ENCODE measurements around the gene TSPYL6.

TSPYL6 gene

GRCh38 chr2:54212456-54212855, 43.6 kb downstream of the TSPYL6 start:
- Histone ChIP-seq H3K27me3 (ENCODE audit: control insufficient read depth, insufficient read depth, low read length) (no peaks in the 10 kb centered on the region), H3K9ac (ENCODE audit: low read depth, low read length) (no peak overlapping the region), H3K4me1 (ENCODE audit: control insufficient read depth, insufficient read depth, low read length) (no peaks in the 10 kb centered on the region), H3K4me3 (ENCODE audit: low read depth, low read length) (no peak overlapping the region), H3K9me3 (ENCODE audit: control insufficient read depth, insufficient read depth, low read length) (no peaks in the 10 kb centered on the region), H3K36me3 (ENCODE audit: control insufficient read depth, insufficient read depth, low read length) (no peaks in the 10 kb centered on the region)

- Histone ChIP-seq H3K9ac (ENCODE audit: low read depth, low read length) (no peak overlapping the region), H3K27me3 (ENCODE audit: control insufficient read depth, insufficient read depth, low read length) (no peaks in the 10 kb centered on the region), H3K36me3 (ENCODE audit: control insufficient read depth, insufficient read depth, low read length) (no peaks in the 10 kb centered on the region), H3K9me3 (ENCODE audit: control insufficient read depth, insufficient read depth, low read length) (no peaks in the 10 kb centered on the region), H3K4me1 (ENCODE audit: control insufficient read depth, insufficient read depth, low read length) (no peaks in the 10 kb centered on the region), H3K4me3 (ENCODE audit: low read depth, low read length) (no peak overlapping the region)
Observed at GRCh38 chr2:54209379-54209778, 46.6 kb downstream of the TSPYL6 start.

GRCh38 chr2:54208364-54209240, 47.4 kb downstream of the TSPYL6 start:
- H3K4me3 ChIP-seq (ENCODE audit: low read depth, low read length), result no peak overlapping the region
- H3K36me3 ChIP-seq (ENCODE audit: control insufficient read depth, insufficient read depth, low read length), result no peaks in the 10 kb centered on the region
- H3K4me1 ChIP-seq (ENCODE audit: control insufficient read depth, insufficient read depth, low read length), result no peaks in the 10 kb centered on the region
- H3K27me3 ChIP-seq (ENCODE audit: control insufficient read depth, insufficient read depth, low read length), result no peaks in the 10 kb centered on the region
- no peaks in the 10 kb centered on the region for H3K9me3 ChIP-seq (ENCODE audit: control insufficient read depth, insufficient read depth, low read length)
- H3K9ac ChIP-seq (ENCODE audit: low read depth, low read length), result no peak overlapping the region

GRCh38 chr2:54207666-54208195, 48.3 kb downstream of the TSPYL6 start:
- Histone ChIP-seq H3K27me3 (ENCODE audit: control insufficient read depth, insufficient read depth, low read length) (no peaks in the 10 kb centered on the region), H3K36me3 (ENCODE audit: control insufficient read depth, insufficient read depth, low read length) (no peaks in the 10 kb centered on the region), H3K4me1 (ENCODE audit: control insufficient read depth, insufficient read depth, low read length) (no peaks in the 10 kb centered on the region), H3K4me3 (ENCODE audit: low read depth, low read length) (no peak overlapping the region), H3K9ac (ENCODE audit: low read depth, low read length) (no peak overlapping the region), H3K9me3 (ENCODE audit: control insufficient read depth, insufficient read depth, low read length) (no peaks in the 10 kb centered on the region)

GRCh38 chr2:54206596-54206995, 49.4 kb downstream of the TSPYL6 start:
- H3K9me3 ChIP-seq (ENCODE audit: control insufficient read depth, insufficient read depth, low read length), result no peaks in the 10 kb centered on the region
- H3K9ac ChIP-seq (ENCODE audit: low read depth, low read length), result no peak overlapping the region
- no peaks in the 10 kb centered on the region for H3K4me1 ChIP-seq (ENCODE audit: control insufficient read depth, insufficient read depth, low read length)
- H3K36me3 ChIP-seq (ENCODE audit: control insufficient read depth, insufficient read depth, low read length), result no peaks in the 10 kb centered on the region
- no peaks in the 10 kb centered on the region for H3K27me3 ChIP-seq (ENCODE audit: control insufficient read depth, insufficient read depth, low read length)
- H3K4me3 ChIP-seq (ENCODE audit: low read depth, low read length), result no peak overlapping the region

GRCh38 chr2:54204476-54204875, 51.6 kb downstream of the TSPYL6 start:
- Histone ChIP-seq H3K4me3 (ENCODE audit: low read depth, low read length) (no peak overlapping the region), H3K9ac (ENCODE audit: low read depth, low read length) (no peak overlapping the region), H3K9me3 (ENCODE audit: control insufficient read depth, insufficient read depth, low read length) (no peaks in the 10 kb centered on the region), H3K36me3 (ENCODE audit: control insufficient read depth, insufficient read depth, low read length) (no peaks in the 10 kb centered on the region), H3K4me1 (ENCODE audit: control insufficient read depth, insufficient read depth, low read length) (no peaks in the 10 kb centered on the region), H3K27me3 (ENCODE audit: control insufficient read depth, insufficient read depth, low read length) (no peaks in the 10 kb centered on the region)
